Dedifferentiated amniotic fluid mesenchymal stem cell (primary cell): ENCODE measurements around the gene CNOT4.
"Not testable (repeated sequence)": the region's sequence is repeated elsewhere in the genome, so short reads cannot be mapped to it uniquely, and the experiment has no call there.

Experiments used
- DNase-seq: peaks from one replicate; pipeline ENCODE4 v3.0.0-alpha.2; 2016; ENCODE audit errors: extremely low spot score

The CNOT4 gene

DNA sequence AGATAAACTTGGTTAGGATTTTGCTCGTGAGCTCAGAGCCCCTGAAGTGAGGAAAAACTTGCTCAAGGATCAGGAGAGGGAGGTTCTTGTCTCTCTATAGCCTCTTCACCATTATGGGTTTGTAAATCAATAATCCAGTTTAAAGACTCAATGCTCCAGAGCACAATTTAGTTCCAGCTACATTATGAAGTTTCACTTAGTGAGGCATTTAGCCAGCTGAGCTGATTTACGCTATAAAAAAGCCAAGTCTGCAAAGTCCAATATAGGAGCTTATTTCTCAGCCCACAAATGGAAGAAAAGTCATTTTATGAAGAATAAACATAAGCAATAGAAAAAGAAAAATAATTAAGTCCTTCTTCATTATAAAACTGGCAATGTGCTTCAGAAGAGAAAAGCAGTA lies 145.7 kb downstream of the CNOT4 start:
- DNase-seq: no peak

DNA sequence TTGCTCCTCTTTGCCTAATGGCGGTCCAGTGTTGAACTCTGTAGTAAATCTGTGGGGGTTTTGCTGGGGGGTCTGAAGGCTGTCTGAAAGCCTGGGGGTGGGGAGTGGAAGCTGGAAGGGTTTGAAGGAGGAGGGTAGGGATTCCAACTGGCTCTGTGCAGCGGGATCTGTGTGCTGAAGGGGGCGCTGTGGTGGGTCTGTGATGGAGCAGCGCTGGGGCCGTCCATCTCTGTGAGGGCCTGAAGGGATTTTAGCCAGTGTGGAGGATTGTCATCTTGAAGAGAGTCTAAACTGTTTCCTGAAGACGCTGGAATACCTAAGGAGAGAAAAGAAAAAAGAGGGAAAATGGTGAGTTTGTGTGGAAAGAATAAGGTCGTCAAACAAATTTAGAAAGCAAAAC lies 147.0 kb downstream of the CNOT4 start:
- no peak for DNase-seq

DNA sequence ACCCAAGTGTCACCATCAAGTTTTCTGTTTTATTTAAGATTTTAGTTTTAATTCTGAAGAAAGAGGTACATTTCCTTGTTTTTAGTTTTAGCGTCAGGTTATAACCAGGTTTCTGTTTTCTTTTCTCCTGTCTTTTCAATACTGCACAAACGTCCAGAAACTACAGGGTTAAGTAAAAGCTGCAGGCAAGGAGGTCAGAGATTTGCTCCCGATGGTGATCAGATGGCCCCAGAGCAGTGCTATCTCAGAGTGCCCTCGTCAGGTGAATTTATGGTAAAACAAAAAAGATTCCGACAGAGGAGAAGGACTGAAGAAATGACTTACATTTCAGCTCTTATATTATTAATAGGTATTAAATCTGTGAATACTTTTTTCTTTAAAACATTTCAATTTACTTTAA lies 148.1 kb downstream of the CNOT4 start:
- DNase-seq: no peak

- DNase-seq: no peak
Measured at GRCh38 chr7:135359615-135360014, 150.3 kb downstream of the CNOT4 start.

GRCh38 chr7:135355377-135356048 lies 154.4 kb downstream of the CNOT4 start:
- DNase-seq: no peak

DNA sequence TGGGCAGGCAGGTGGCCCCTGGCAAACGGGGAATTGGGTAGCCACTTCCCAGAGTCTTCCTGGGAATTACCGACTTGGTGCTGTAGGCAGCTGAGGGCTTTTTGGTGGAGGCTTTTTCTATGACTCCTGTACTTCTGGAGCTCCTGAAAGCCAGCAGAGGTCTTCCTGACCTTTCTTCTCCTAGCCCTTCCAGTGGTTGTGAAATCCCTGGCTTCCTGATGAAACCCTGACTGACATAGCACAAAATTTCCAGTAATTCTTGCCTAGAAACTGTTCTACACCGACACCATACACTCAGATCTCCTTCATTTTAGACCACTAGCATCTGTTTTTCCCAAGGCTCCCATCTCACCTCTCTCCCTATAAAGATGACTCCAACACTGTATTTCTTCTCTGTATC lies 156.1 kb downstream of the CNOT4 start:
- DNase-seq: no peak

- no peak for DNase-seq
Measured at GRCh38 chr7:135352285-135352684, 157.6 kb downstream of the CNOT4 start.

- DNase-seq: not testable (repeated sequence)
Measured at GRCh38 chr7:135351070-135351469, 158.8 kb downstream of the CNOT4 start.

DNA sequence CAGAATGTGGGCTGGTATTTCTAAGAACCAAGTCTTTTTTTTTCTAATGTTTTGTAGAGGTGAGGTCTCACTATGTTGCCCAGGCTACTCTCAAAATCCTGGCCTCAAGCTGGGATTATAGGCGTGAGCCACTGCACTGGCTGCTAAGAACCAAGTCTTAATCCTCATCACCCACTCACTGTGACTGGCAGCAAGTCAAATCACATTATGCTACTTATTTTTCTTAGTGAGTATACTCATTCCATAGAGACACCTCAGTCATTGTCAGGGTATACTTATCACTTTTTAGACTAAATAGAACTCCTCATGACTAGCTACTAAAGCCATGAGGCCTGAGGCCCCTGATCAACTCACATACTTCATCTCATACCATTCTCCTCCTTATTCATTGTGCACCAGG lies 160.2 kb downstream of the CNOT4 start:
- DNase-seq: no peak

DNA sequence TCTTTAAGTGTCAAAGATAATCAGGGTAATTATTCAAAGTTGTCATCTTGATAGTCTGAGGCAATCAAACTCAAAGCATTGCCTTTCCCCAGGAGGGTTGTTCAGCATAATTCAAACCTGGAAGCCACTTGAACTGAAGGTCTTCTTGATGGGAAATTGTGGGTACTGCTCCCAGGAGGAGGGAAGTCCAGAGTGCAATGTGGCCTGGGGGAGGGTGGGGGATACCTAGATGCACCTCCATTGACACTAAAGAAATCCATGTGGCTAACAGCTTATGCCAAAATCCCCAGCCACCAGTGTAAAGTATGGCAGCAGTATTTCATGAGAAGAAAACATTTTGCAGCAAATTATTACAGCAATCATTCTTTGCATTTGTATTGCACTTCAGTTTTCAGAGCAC lies 161.4 kb downstream of the CNOT4 start:
- no peak for DNase-seq

DNA sequence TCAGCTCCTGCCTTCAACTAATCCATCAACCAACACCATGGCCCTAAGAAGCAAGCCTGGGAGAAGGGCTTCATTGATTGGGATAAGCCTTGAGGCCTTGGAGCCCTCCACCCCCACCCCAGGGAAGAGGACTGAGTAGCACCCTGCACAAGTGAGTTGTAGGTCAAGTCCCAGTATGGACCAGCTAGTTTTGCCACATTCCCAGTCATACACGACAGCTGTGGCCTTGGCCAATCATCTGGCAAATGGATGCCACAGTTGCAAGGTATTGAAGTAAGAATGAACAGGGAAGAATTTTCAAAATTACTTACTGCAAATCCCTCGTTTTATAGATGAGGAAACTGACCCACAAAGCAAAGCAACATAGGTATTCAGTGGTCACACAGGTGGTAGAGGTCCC lies 166.5 kb downstream of the CNOT4 start:
- DNase-seq: no peak

GRCh38 chr7:135342887-135343286 lies 167.0 kb downstream of the CNOT4 start:
- no peak for DNase-seq

GRCh38 chr7:135341049-135341448 lies 168.9 kb downstream of the CNOT4 start:
- DNase-seq: no peak

- no peak for DNase-seq
Measured at GRCh38 chr7:135337977-135338550, 171.8 kb downstream of the CNOT4 start.

DNA sequence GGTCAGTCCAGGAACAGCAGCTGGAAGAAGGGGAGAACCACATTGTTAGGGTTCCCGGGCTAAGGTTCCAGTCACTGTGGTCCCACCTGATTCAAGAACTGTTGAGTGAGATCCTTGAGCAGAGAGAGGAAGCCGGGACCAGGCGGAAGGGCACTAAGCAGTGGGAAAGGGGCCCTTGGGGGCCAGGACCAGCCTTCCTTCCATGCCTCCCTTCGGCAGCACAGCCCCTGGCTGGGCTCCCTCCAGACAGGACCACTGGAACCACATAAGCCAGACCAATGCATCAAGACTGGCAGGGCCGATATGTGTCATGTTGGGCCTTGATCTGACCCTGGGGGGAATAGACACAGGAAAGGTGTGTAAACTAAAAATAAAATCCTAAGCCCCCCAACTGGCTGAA lies 172.4 kb downstream of the CNOT4 start:
- DNase-seq: no peak

DNA sequence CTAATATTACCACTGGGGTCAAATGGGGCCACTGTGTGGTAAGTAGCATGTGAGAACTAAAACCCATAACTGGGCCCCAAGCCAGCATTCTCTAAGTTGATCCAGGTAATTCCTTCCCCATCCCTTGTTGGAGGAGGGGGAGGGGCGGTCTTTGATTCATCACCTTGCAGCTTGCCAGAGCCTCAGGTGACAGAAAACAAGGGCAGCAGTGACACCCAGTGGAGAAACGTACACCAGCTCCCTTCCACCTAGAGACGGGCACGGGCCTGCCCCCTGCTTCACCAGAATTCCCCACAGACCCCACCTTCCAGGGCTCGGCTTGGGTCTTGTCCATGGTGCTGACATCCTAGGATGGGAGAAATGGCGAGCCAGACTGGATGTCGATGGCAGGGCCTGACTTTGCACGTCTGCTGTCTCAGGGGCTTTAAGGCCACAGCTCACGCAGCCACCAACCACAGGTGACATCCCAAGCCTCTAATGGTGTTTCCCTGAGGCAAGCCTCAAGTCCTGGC lies 174.2 kb downstream of the CNOT4 start:
- DNase-seq: no peak

GRCh38 chr7:135334830-135335543 lies 174.9 kb downstream of the CNOT4 start:
- no peak for DNase-seq

DNA sequence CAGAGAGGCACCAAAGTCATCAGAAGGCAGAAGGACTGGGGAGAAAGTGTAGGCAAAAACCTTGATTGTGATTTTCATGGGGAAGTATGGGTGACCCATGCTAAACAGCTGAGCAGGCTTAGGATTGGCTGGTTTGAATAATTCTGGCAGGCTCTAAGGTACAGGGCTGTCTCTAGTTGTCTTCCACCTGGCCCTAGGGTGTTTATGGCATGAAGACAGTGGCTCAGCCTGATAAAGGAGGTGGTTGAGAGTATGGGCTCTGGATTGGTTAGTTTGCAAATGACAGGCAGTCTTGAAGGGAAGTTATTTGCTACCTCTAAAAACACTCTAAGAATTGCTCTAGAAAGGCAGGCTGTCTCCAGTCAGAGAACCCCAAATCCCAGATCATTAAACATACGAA lies 176.0 kb downstream of the CNOT4 start:
- no peak for DNase-seq

DNA sequence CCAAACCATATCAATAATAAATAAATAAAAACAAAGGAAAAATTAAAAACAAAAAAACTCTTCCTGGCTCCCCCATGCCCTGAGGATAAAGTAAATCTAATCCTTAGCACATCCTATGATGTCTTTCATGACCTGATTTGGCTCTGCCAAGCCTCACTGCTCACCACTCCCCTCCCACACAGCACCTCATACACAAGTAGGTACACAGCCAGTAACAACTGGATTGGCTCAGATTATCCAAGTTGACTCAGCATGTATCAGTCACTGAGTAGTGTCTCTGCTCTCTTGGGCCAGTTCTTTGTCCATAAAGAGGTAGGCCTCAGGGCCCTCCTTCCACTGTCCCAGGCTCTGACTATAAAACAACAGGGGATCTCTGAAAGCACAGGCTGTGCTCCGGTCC lies 176.7 kb downstream of the CNOT4 start:
- no peak for DNase-seq

DNA sequence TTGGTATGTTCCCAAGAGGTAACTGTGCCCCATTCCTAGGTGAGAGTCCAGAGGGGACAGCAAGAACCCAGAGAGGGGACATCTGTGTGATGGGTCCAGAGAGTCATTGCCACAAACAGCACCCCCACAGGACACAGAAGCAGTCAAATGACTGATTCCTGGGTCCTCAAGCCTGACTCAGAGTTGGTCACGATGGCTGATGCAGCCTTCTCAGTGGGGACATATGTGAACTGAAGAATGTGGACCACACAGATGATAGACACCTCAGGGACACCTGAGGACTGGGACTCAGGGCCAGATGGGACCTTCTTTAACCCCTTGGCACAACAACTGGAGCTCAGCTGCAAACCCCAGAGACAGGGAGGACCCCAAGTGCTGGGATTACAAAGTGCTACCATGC lies 179.8 kb downstream of the CNOT4 start:
- no peak for DNase-seq

GRCh38 chr7:135328526-135328925 lies 181.4 kb downstream of the CNOT4 start:
- no peak for DNase-seq

DNA sequence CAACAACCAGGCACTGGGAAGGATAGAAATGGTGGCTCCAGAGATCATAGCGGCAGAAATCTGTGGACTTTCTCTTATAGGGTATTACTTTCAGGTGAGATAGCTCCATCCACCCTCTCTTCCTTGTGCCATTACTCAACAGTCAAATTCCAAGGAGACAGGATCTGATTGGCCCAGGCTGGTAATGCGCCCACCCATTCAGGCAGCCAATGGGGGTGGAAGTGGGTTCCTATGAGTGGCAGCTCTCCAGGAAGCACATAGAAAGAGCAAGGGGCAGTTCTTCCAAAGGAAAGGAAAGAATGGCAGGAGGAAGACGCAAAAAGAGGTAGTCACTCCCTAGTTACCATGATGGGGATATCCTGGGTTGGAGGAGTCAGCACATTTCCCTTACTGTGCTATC lies 181.8 kb downstream of the CNOT4 start:
- no peak for DNase-seq

GRCh38 chr7:135327458-135327857 lies 182.4 kb downstream of the CNOT4 start:
- DNase-seq: no peak
